ENCODE data around the gene CHST3.
"Not testable (repeated sequence)": the region's sequence is repeated elsewhere in the genome, so short reads cannot be mapped to it uniquely, and the experiment has no call there.

Gene CHST3, protein sequence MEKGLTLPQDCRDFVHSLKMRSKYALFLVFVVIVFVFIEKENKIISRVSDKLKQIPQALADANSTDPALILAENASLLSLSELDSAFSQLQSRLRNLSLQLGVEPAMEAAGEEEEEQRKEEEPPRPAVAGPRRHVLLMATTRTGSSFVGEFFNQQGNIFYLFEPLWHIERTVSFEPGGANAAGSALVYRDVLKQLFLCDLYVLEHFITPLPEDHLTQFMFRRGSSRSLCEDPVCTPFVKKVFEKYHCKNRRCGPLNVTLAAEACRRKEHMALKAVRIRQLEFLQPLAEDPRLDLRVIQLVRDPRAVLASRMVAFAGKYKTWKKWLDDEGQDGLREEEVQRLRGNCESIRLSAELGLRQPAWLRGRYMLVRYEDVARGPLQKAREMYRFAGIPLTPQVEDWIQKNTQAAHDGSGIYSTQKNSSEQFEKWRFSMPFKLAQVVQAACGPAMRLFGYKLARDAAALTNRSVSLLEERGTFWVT

DNA sequence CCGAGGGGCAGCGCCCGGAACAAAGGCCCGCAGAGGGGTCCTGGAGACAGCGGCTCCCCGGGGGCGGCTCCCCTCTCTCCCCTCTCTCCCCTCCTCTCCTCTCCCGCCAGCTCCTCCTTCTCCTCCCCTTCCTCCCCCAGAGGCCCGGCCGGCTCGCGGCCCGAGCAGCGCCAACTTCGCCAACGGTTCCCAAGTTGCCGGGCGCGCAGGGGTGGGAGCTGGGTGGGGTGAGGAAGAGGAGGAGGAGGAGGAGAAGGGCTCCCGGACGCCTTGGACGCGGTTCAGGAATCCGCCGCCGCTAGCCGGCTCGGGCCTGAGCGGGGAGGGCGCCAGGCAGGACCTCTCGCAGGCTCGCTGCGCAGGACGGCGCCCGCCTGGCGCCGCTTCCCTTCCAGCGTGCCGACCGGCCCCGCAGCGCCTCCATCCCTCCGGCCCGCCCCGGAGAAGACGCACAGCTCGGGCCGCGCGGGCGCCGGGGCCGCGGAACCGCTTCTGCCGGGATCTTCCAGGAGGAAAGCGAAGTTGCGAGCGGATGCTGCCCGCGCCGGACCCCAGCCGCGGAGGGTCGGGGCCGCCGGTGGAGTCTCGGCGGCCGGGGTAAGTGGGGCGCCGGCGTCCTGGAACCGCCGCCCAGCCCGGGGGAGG is at the start of gene CHST3:
CHST3 (plus strand) TSS at position 298 of the 645 bp plus-strand sequence. CDS start 41,448 bp downstream, outside the sequence.
- DNase-seq (ENCODE audit: low read depth) = peak; percentile 48

GRCh38 chr10:71916827-71917226 is 47.4 kb upstream of the CHST3 start:
- no peak for DNase-seq (ENCODE audit: low read depth)

DNA sequence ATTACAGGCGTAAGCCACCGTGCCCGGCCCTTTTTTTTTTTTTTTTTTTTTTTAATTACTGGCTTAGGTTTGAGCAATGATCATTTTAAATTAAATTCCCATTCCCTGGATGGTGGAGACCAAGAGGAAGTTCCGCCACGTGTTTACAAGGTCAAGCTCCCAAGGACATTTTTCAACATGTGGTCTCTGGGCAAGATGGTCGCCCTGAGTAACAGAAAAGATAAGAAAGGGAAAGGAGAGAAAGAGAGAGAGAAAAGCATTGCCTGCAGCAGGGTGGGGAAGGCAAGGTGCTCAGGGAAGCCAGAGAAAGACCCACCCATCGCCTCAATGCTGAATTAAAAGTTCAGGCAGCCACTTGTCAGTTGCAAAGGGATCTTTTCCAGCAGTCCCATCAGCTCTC is 45.2 kb upstream of the CHST3 start:
- DNase-seq (ENCODE audit: low read depth) = no peak

DNA sequence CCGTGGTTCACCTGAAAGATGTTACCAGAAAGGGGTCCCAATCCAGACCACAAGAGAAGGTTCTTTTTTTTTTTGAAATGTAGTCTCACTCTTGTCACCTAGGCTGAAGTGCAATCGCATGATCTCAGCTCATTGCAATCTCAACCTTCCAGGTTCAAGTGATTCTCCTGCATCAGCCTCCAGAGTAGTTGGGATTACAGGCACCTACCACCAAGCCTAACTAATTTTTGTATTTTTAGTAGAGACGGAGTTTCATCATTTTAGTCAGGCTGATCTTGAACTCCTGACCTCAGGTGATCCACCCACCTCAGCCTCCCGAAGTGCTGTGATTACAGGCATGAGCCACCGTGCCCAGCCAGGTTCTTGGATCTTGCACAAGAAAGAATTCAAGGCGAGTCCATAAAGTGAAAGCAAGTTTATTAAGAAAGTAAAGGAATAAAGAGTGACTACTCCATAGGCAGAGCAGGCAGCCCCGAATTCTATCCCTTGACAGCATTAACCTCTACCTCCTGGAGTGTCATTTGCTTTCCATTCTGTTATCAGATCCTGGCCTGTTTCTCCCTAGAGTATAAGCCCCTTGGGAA is 44.1 kb upstream of the CHST3 start:
- DNase-seq (ENCODE audit: low read depth) = not testable (repeated sequence)

DNA sequence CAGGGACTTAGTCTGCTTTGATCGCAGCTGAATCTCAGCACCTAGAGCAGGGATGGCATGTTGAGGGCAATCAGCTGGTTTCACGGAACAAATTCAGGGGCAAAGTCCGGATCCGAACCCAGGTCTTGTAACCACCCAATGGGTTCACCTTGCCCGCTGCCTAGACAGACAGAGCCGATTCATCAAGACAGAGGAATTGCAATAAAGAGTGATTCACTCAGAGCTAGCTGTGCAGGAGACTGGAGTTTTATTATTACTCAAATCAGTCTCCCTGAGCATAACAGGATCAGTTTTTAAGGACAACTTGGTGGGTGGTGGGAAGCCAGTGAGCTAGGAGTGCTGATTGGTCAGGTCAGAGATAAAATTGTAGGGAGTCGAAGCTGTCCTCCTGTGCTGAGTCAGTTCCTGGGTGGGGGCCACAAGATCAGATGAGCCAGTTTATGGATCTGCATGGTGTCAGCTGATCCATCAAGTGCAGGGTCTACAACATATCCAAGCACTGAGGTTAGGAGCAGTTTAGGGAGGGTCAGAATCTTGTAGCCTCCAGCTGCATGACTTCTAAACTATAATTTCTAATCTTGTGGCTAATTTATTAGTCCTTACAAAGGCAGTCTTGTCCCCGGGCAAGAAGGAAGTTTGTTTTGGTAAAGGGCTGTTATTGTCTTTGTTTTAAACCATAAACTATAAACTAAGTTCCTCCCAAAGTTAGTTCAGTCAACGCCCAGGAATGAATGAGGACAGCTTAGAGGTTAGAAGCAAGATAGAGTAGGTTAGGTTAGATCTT is 43.5 kb upstream of the CHST3 start:
- no peak for DNase-seq (ENCODE audit: low read depth)

DNA sequence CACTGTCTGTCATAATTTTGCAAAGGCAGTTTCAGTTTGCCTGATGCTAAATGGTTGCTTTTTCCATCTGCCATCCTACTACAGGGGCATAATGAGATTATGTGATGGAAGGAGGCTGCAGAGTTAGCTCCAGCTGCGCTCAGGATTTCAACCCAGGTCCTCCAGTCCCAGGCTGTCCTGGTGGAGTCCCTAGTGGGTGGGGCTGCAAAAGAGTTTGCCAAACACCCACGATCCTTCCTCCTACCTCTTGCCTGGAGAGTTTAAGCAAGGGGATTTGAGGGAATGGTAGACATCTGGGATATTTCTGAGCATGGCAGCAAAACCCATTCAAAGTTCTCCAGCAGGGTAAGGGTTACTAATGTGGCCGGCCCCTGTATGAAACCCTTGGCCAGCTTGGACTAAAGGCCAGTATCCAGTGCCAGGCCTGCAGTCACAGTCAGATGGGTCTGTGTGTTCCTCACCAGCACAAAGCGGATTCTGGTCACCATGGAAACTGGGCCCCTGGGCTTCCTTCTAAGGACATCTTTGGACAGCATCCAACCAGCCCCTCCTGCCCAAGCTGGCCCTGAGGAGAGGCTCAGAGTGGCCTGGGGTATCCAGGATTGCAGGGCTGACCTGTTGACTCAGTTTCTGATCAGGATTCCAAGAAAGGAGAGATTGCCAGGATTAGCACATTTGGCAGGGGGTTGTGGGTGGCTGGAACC is 42.7 kb upstream of the CHST3 start:
- DNase-seq (ENCODE audit: low read depth) = no peak

DNA sequence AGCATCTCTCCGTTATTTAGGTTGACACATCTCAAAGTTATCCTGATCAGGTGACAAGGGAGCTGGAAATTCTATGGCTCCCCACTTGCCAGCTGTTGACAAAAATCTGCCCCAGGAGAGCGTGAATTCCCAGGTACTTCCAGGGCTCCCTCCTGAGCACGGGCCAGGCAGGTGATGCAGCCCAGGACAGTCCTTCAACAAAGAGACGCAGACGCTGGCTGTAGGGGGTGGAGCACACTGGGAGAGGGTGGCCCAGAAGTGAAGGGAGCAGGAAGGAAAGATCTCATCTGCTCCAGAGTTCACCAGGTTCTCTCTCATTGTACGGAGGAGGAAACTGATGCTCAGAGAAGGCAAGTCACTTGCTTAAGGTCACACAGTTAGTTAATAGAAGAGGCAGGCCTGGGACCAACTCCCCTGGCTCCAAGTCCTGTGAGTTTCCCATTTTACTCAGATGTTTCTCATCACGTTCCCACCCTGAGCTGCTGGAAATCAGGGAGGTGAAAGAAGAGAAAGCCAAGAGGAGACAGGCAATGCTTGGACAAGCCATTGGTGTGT is 41.0 kb upstream of the CHST3 start:
- DNase-seq (ENCODE audit: low read depth) = no peak

- DNase-seq (ENCODE audit: low read depth) = no peak
Measured at GRCh38 chr10:71924771-71925170, 39.4 kb upstream of the CHST3 start.

DNA sequence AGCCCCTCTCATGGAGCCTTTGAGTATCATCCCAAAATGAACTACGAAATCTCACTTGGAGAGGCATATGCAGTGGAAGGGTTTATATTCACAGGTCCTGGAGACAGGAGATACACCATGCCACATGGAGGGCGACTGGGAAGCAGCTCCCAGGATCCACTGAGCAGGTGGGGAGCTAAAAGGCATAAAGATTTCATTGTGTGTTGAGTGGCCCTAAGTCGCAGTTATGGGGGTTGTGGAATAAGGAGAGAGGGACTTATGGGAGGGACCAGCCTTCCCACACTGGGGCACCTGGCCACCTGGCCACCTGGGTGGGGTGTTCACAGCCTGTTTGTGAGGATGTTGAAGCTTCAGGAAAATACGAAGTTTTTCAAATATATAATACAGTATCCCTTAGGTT is 37.0 kb upstream of the CHST3 start:
- no peak for DNase-seq (ENCODE audit: low read depth)

GRCh38 chr10:71927776-71928592 is 36.2 kb upstream of the CHST3 start:
- peak; percentile 40 for DNase-seq (ENCODE audit: low read depth)

DNA sequence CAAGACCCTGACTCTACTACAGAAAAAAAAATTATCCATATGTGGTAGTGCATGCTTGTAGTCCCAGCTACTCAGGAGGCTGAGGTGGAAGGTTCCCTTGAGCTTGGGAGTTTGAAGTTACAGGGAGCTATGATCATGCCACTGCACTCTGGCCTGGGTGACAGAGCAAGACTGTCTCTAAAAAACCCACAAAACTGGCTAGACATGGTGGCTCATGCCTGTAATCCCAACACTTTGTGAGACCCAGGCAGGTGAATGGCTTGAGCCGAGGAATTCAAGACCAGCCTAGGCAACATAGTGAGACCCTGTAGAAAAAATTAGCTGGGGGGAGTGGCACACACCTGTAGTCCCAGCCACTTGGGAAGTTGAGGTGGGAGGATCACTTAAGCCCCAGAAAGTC is 32.9 kb upstream of the CHST3 start:
- no peak for DNase-seq (ENCODE audit: low read depth)

GRCh38 chr10:71933651-71934050 is 30.5 kb upstream of the CHST3 start:
- no peak for DNase-seq (ENCODE audit: low read depth)

DNA sequence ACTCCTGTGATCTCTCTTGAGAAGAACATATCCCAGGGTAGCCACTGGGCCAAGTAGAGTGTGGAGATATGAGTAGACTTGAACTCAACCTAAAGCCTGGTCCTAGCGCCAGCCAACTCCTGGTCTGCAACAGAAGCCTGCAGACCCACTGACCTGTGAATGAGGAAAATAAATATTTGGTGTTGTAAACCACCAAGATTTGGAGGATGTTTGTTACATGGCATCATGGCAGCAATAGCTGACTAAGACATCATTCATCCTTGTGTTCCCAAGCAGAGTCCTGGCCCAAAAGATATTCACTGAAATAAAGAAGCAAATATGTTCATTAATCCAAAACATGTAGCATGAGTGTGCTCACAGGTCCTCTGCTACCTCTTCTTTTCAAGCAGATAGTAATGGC is 26.0 kb upstream of the CHST3 start:
- no peak for DNase-seq (ENCODE audit: low read depth)

DNA sequence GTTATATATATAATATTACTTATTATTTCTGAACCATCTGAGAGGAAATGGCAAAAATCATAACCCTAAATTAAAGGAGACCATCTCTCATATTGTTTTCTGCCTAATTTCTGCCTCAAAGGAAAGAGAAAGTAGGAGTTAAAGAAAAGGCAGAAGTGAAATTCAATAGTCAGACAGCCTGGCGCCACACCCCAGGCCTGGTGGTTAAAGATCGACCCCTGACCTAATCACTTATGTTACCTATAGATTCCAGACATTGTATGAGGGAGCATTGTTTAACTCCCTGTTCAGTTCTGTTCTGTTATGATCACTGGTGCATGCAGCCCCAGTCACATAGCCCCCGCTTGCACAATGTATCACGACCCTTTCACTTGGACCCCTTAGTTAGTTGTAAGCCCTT is 24.9 kb upstream of the CHST3 start:
- no peak for DNase-seq (ENCODE audit: low read depth)

DNA sequence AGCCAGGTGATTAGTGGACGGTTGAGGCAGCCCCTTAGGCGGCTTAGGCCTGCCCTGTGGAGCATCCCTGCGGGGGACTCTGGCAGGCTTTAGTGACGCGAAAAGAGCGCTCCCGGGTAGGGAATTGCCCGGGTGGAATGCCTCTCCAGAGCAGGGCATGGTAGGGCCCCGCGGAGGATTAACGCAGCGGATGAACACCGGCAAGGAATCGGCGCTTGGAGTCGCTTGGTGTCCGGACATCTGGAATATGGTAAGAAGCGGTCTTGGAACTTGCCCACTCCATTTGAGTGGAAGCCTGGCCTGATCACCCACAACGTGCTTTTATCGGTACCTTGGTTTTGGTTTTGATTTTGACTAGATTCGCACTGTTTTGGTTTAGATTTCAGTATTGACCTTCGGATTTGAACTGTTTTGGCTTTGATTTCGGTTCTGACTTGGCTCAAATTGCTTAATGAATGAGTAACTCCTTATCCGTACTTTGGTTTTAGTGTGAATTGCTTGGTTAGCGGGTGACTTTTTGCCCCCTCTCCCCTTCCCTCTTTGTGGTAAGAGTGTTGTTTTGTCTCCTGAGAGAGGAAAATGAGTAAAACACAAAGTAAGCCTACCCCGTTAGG is 24.2 kb upstream of the CHST3 start:
- DNase-seq (ENCODE audit: low read depth) = no peak

DNA sequence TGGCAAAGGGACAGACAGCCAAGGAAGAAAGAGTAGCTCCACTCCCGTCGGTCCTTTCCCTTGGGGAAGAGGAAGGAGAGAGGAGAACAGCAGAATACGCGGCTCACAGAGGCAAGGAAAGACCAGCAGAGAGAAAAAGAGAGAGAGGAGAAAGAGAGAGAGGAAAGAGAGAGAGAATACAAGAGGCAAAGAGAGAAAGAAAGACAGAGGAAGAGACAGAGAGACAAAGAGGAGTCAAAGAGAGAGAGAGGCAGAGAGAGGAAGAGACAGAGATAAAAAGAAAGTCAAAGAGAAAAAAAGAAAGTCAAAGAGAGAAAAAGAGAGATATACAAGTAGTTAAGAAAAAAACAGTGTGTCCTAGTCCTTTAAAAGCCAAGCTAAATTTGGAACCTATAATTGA is 23.4 kb upstream of the CHST3 start:
- DNase-seq (ENCODE audit: low read depth) = no peak

DNA sequence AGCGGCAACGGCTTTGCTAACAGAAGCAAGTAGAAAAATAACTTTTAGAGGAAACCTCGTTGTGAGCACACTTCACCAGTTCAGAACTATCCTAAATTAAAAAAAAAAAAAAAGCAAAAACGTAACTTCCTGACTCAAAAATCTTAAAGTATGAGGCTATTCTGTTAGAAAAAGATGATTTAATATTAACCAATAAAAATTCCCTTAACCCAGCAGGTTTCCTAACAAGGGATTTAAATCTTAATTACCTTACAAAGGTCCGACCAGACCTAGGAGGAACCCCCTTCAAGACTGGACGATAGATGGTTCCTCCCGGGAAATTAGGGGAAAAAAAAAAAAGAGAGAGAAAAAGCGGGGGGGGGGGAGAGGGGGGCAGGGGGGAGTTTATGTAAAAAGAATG is 22.9 kb upstream of the CHST3 start:
- no peak for DNase-seq (ENCODE audit: low read depth)

GRCh38 chr10:71945819-71946474 is 18.2 kb upstream of the CHST3 start:
- no peak for DNase-seq (ENCODE audit: low read depth)

- DNase-seq (ENCODE audit: low read depth) = no peak
Measured at GRCh38 chr10:71946700-71947099, 17.5 kb upstream of the CHST3 start.
